Measurements from ENCODE around the gene RANBP3. TPM values are rescaled to one million over a fixed set of nuclear protein-coding genes. Genes with fewer than 3 reads are reported as not detected.
A peak's percentile ranks its signal among the peaks of the same experiment; 100 is the strongest.

The RANBP3 gene
- total RNA-seq, 1 donor from 2014 or later = 49.6 TPM

DNA sequence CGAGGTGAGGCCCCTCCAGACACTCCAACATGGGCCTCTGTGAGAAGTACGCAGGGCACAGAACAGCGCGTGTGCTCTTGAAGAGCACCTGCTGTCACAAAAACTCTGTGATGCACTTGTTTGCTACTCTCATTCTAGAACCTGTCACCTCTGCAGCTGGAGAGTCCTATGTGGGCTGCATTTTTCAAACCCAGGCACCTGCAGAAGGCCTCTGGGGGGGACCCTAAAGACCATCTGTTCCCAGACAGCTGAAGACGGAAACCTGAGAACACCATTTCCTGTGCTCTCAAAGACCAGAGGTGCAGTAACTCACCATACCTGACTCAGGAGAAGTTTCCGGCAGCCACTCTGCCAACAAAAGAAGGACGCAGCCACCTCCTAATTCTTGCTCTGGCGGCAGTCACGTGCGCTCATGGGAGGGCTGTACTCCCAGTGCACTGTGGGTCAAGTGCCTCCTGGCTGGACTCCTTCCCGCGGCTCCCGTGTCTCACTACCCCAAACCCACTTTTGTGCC lies 28.1 kb downstream of the RANBP3 start:
- ATAC-seq = no peak

DNA sequence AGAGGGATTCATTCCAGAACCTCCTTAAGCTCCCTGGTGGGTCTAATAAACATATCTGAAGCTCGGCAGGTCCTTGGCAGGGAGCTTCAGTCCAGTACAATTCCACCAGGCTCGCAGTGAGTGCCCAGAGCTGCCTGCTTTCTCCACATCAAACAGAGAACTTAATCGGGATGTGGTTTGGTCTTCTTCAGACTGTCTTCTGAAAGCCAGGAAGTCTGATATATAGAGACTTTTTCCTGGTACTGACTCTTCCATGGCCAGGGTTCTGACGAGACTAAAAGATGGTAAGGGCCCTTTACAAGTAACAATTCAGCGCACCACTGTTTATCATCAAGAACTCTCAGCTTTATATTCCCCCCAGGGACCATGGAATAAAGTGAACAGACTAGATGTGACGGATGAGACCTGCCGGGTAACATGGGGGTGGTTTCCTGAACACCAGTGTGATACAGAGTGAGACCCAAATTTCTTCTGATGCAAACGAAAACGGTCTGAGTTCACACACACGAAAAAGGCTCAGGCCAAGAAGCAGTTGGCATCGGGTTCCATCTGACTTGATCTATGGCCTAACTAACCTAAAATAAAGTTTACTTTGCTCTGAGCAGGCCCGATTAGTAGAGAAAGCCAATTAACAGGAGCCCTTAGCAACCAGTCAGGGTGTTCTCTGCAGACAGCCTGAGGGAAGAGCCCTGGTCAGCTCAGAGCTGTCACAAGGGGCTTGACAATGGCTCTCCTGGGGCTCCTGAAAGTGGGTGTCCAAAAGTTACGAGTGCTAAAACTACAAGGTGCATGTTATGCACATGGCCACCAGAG lies 29.0 kb downstream of the RANBP3 start:
- ATAC-seq = no peak

- no peak for ATAC-seq
Measured at GRCh38 chr19:5947435-5947834, 30.5 kb downstream of the RANBP3 start.

GRCh38 chr19:5943623-5944022 lies 34.3 kb downstream of the RANBP3 start:
- ATAC-seq = no peak

- no peak for ATAC-seq
Measured at GRCh38 chr19:5943045-5943444, 34.9 kb downstream of the RANBP3 start.

GRCh38 chr19:5941673-5942072 lies 36.3 kb downstream of the RANBP3 start:
- no peak for ATAC-seq

DNA sequence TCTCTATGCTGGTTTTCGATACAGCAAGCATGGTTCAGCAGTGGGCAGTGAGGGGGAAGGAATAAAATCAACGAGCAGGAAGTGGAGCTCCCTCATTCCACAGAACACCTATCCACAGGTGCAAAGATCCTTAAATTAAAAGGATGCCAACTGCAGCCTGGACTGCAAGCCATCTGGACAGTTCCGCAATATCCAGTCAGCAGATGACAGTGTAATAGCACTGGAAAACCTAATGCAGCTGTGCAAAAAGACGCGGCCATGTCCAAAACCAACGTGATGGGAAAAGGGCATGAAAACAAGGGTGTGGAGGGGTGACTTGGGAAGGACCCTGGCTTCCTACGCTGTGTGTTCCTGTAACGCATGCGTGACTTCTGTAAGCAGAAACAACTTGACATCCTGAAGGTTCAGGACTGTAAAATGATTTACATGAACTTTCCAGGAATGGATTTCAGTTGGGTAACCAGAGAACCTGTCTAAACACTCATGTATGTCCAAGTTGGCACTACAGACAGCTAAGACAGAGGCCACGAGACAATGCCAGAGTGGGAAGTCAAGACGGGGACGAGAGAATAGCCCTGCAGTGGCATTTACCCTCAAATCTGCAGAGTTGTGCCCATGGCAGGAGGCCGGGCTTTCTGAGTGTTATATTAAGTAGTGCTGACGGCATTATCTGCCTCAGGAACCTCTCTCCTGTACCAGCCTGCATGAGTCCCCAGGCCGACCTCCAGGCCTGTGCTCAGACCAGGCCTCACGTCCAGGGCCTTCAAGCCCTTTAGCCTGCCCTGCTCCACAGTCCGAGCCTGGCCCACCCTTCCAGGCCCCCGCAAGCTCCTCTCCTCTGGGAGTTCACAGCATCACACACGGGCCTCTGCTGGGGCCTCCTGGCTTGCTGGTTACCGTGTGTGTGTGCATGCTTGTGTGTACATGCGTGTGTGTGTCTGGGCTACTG lies 37.4 kb downstream of the RANBP3 start:
- no peak for ATAC-seq

DNA sequence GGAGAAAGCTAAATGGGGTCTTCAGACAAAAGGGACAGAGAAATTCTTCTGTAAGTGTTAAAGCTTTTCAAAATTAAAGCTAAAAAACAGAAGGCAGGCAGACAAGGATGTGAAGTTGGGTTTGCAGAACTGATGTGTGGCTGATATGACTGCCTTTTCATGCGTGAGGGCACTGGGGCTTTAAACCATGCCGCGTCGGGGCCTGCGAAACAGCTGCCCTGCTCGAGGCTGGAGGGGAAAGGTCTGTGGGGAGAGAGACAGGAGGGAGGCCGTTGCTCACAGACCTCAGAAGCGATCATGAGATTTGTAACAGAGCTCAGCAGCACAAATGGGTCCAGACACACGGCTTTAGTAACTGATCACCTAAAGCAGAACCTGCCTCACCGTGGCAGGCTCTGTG lies 40.4 kb downstream of the RANBP3 start:
- no peak for ATAC-seq

DNA sequence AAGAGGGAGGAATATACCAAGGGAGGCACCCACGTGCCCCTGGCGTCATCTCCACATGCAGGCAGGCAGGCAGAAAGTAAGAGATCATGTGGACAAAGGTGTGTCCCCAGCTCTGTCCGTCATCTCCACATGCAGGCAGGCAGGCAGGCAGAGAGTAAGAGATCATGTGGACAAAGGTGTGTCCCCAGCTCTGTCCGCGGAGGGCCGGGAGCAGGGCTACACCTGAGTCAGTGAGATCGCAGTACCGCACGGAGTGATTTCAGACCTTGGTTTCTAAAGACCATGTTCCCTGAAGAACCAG lies 41.7 kb downstream of the RANBP3 start:
- no peak for ATAC-seq

DNA sequence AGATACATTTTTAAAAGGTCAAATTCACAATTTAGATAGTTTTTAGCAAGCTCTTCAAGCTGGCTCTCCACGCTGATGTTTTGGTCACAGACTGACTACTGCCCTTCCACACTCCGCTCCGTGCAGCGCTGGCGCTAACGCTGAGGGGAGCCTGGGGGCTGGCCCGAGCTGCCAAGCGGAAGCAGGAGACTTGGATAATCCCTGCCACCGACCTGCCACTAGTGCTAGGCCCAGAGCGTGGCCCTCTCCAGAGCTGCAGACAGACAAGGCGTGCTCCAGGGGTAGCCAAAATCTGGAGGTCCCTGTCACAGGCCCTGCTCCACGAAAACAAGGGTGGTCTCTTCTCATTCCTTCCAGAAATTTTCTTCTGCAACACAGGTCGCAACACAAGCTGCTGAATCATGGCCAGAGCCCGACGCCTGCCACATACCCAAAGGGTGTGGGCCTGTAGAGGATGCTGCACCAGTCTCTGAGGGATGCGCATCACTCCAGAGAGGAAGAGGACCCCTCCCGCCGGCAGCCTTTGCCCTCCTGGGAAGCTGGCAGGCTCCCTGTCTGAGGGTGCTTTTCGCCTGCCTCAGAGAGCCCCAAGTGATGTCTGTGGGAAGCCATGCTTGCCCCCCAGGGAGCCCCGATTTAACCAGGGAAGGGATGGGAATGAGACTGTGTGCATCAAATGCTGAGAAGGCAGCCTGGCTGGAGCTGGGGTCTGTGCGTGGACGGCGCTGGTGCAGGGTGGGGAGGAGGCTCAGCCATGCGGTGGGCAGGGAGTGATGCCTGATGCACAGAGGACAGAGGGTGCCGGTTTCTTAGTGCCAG lies 42.3 kb downstream of the RANBP3 start:
- ATAC-seq = peak; percentile 7

DNA sequence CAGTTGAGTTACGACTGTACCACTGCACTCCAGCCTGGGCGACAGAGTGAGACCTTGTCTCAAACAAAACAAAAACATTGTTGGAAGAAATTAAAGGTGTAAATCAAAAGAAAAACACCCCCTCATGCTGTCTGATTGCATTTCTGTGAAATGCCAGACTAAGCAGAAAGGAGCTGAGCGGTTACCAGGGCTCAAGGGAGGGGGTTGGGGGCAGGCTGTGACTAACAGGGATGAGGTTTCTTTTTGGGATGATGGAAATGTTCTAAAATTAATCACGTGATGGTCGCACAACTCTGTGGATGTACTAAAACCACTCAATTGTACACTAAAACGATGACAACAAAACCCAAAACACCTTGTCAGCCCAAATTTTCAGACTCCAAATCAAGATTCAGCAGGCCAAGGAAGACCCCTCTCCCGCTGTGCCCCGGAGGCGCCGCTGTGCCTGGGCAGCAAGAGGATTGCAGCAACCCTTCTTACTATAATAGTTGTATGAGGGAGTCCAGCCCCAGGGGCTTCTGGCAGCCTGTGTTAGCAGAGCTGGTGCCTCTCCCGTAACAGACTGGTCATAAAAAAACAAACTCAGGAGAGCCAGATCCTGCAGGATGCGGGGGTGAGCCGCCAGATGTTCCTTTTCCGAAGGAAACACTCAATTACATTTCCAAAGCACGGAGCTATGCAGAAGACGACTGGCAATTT lies 43.0 kb downstream of the RANBP3 start:
- ATAC-seq = no peak

GRCh38 chr19:5934069-5934401 lies 43.9 kb downstream of the RANBP3 start:
- no peak for ATAC-seq

GRCh38 chr19:5933391-5934068 lies 44.4 kb downstream of the RANBP3 start:
- no peak for ATAC-seq

- no peak for ATAC-seq
Measured at GRCh38 chr19:5932609-5933262, 45.2 kb downstream of the RANBP3 start.

GRCh38 chr19:5932146-5932545 lies 45.8 kb downstream of the RANBP3 start:
- no peak for ATAC-seq

- no peak for ATAC-seq
Measured at GRCh38 chr19:5931251-5931650, 46.7 kb downstream of the RANBP3 start.

GRCh38 chr19:5929625-5930024 lies 48.3 kb downstream of the RANBP3 start:
- ATAC-seq = no peak

GRCh38 chr19:5929179-5929578 lies 48.8 kb downstream of the RANBP3 start:
- no peak for ATAC-seq

DNA sequence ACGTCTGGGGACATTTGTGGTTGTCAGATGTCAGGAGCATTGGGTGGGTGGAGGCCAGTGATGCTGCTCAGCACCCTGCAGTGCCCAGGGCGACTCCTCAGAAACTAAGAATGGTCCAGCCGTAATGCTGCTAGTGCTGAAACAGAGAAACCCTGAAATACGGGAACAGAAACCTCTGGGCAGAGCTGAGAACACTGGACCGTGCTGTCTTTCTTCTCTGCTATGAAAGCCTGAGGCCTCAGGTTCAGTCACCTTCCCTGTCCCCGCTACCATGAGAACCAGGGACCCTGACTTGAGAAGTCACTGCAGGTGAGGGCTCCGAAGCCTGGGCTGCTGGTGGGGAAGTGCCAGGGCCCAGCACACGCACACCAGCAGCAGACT lies 50.5 kb downstream of the RANBP3 start:
- no peak for ATAC-seq

GRCh38 chr19:5926641-5927440 lies 51.1 kb downstream of the RANBP3 start:
- no peak for ATAC-seq

Measured in esophagus mucosa (tissue), 1 donor.